Activated T-cell treated with anti-CD3 and anti-CD28 coated beads for 24 hours (primary cell): ENCODE results near the gene KLLN.
"Not testable (repeated sequence)": the region's sequence is repeated elsewhere in the genome, so short reads cannot be mapped to it uniquely, and the experiment has no call there.

Experiments used
- DNase-seq: peaks from one replicate; pipeline ENCODE4 v3.0.0-alpha.2; 2020; ENCODE audit warnings: low read depth

The KLLN gene

DNA sequence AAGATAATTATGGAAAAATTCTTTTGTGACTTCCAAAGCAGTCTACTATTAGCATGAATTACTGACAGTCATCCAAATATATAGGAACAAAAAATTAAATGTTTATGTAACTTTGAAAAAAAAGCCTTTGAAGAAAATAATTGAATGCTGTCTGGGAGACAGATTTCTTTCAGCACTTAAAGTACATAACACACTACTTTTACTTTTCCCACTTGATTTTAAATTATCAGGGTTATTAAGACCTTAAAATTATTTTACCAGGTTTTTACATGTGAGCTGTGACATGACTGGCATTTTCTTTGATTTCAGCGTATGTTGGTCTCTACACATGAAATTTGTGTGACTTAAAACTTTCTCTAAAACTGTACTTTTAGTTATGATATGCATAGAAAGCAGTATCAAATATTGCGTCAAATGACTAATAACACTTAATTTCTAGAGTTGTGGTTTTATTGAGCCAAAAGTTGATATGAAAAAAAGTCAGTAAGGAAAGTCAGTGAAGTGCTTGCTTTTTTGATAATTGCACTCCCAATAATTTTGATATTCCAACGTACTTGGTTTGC is 3.2 kb upstream of the KLLN start:
- DNase-seq, result no peak

DNA sequence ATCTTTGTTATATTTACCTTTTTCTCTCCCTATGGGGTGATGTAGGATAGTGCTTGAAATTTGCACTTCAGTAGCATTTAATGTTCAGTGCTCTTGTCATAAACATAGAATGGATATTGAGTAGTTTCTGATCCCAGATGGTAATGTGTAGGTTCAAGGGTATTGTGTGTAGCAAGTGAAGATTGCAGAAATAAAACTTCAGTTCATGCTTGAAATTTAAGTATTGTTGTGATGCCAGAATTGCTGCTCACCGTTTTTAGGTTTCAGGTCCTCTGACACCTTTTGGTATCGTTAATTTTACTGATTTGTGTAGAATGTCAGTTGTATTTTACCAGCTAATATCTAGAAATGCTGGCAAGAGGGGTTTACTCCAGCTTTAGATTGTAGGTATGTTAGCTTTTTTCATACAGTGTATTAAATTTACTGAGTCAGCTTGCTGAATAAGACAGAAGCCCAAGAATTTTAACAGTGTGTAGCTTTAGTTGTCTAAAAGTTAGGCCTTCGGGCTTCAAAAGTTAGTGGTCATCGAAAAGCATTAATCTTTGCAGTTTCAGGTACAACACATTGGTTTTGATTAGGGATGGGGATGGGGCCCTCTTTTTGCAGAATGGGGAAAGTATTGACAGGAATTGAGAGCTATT is 2.0 kb upstream of the KLLN start:
- DNase-seq, result no peak

DNA sequence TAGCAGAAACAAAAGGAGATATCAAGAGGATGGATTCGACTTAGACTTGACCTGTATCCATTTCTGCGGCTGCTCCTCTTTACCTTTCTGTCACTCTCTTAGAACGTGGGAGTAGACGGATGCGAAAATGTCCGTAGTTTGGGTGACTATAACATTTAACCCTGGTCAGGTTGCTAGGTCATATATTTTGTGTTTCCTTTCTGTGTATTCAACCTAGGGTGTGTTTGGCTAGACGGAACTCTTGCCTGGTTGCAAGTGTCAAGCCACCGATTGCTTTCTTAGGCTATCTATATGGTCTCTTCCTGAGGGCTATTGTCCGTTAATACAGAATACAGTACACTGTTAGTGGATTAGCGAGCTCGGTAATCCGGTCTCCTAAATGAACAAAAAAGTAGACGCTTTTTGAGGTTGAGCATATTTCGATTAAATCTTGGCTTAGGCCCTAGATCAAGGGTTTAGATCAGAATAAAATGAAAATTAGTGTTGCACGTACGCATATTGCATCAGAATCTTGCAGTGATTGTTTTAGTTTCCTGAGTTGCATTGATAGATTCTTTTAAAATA is 1.2 kb upstream of the KLLN start:
- DNase-seq, result no peak

DNA sequence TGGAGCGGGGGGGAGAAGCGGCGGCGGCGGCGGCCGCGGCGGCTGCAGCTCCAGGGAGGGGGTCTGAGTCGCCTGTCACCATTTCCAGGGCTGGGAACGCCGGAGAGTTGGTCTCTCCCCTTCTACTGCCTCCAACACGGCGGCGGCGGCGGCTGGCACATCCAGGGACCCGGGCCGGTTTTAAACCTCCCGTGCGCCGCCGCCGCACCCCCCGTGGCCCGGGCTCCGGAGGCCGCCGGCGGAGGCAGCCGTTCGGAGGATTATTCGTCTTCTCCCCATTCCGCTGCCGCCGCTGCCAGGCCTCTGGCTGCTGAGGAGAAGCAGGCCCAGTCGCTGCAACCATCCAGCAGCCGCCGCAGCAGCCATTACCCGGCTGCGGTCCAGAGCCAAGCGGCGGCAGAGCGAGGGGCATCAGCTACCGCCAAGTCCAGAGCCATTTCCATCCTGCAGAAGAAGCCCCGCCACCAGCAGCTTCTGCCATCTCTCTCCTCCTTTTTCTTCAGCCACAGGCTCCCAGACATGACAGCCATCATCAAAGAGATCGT is 690 bp upstream of the KLLN start:
- not testable (repeated sequence) for DNase-seq

DNA sequence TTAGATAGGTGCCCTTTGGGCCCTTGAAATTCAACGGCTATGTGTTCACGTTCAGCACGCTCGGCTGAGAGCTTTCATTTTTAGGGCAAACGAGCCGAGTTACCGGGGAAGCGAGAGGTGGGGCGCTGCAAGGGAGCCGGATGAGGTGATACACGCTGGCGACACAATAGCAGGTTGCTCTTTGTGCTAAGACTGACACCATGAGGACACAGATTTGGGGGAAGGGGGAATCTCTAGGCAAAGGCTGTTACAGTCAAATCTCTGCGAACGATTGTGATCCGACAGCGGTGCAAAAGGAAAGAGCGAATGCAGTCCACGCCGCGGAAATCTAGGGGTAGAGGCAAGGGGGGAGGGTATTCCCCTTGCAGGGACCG is 667 bp downstream of the KLLN start:
- no peak for DNase-seq

DNA sequence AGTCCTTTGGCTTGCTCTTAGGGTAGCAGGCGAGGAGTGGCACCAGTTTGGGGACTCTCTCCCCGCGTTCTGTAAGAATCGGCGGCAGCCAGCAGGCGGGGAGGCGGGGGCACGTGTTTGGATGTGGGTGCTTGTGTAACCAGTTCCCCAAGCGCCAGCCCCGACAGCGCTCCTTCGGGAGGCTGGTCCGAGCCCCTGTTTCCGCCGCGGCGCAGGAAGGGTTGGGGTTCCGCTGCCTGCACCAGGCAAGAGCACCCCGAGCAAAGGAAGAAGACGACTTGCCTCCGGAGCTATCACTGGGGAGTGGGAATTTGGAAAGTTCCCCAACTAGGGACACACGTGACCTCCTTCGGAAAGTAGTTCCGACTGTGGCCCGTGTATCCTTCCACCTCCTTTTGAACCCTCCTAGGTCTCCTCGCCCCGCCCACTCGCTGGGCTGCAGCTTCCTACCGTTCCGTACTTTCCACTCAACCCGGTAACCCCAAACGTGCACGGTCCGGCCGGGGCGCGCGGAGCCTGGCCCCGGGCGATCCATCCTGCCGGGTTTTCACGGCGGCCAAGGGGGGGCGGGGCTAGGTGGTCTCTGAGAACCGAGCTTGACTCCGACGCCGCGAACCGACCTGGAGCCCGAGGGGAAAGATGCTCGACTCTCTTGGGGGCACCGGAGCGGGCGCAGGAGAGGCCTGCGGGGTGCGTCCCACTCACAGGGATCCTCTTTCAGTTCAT is 1.2 kb downstream of the KLLN start:
- peak; percentile 91 for DNase-seq

DNA sequence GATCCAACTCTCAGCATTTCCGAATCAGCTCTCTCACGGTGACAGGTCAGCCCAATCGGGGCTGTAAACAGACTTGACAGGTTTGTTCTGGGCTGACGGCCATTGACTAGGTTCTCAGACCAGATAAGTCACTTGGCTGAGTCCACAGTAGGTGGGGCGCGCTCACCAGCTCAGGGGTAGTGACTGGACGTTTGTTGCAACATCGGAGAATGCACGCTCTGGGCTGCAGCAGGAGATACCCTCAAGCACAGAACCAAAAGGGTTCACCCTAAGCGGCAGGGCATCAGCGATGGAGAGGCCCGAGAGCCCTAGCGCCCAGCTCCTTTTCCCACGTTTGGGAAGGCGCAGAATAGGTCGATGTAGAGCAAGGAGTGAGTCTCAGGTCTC is 1.8 kb downstream of the KLLN start:
- no peak for DNase-seq

DNA sequence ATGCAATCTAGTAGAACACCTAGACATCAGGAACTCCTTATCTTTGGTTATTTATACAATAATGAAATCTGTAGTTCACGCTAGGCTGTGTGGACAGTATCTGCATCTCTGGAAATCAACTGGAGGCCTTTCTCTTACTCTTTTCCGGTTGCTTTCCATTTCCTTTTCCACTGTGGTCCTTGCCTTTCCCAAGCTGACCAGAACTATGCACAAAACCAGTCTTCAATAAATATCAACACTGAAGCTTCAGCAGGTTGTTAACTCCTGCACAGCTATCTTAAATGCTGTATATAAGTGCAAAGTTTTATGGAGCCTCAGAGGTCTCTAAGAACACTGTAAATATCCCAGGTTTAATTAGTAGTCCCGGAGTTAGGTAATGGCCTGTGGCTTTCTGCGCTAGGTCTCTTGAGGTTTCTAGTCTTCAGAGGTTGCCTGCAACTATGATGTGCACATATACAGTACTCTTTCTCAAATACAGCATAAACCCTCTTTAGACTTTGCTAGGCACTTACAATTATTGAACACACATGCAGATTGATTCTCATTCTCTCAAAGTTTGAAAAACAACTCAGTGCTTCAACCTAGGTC is 2.4 kb downstream of the KLLN start:
- no peak for DNase-seq

DNA sequence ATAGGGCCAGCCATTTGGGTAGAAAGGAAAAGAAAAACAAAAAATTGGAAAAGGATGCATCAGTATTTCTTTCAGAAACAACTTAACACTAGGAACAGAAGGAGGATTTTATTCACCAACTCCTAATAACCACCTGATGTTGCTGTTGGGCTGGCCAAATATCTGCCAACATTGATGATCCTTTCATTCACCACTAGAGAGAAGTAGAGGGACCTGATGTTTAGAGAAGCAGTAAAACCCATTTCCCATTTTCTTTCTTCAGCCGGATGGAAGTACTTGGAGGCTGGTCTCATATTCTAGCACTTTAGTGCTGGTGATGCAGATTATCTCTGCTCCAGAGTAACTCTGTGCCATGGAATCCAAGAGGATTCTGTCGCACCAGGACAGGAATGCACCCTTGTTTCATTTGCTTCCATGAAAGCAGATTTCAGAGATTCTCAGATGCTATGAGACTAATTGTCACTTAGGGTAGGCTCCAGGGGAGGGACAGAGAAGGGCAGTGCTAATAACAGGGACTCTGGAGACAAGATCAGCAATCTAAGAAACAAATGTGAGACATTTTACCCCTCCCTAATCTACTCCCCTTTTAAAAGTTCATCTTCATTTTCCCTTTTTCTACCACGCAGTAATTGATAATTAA is 3.1 kb downstream of the KLLN start:
- no peak for DNase-seq

DNA sequence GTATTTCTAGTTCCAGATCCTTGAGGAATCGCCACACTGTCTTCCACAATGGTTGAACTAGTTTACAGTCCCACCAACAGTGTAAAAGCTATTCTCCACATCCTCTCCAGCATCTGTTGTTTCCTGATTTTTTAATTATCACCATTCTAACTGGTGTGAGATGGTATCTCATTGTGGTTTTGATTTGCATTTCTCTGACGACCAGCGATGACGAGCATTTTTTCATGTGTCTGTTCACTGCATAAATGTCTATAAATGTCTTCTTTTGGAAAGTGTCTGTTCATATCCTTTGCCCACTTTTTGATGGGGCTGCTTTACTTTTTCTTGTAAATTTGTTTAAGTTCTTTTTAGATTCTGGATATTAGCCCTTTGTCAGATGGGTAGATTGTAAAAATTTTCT is 7.7 kb downstream of the KLLN start:
- not testable (repeated sequence) for DNase-seq

DNA sequence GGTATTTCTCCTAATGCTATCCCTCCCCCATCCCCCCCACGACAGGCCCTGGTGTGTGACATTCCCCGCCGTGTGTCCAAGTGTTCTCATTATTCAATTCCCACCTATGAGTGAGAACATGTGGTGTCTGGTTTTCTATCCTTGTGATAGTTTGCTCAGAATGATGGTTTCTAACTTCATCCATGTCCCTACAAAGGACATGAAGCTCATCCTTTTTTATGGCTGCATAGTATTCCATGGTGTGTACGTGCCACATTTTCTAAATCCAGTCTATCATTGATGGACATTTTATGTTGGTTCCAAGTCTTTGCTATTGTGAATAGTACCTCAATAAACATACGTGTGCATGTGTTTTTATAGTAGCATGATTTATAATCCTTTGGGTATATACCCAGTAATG is 8.1 kb downstream of the KLLN start:
- not testable (repeated sequence) for DNase-seq

DNA sequence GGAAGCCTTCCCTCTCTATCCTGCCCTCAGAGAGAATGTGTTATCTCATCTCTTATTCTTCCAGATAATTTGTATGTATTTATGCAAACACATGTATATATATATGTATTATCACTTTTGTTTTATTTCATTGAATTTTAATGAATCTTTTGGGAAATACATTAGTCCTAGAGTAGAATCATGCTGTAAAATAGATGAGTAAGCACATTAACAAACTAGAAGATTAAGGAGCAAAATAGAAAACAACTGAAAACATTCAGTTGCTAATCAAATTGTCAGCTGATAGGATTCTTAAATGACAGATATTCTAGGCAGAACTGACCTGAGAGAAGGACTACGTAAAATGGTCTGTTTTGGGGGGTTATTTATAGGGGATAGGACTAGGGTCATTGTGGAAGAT is 11.2 kb downstream of the KLLN start:
- DNase-seq, result no peak

DNA sequence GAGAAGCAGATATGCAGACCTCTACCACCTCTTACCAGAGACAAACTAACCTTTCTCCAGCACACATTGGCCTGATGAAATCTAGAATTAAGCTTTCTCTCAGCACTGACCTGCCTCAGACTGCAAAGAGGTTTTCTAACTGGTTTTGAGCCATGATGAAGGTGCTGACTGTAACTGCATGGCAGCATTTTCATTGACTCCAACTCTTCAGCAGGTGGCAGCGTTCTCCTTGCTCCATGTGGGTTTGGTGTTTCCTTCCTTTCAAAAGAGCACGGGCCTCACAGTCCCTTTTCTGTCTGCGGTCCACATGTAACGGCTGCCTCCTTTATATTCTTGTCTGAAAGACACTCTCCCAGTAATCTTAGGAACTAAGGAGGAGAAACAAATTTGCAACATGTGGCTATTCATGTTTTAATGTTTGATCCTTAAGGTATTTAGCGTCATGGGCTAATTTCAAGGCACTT is 12.6 kb downstream of the KLLN start:
- peak; percentile 29 for DNase-seq

DNA sequence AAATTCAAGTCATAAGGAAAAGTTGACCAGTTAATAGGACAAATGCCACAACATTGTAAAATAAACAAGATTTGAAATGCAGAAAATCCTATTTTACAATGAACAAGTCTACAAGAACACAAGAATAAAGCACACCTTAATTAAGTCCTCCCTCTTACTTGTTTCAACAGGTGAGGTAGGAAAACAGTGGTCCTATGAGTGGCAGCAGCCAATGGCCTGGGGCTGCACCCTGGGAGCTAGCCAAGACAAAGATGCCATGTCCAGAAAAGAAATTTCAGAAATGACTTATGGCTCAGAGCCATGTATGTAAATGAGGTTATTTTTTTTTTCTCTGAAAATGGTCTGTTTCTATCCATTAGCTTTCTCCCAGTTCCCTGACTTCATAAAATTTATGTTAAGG is 14.3 kb downstream of the KLLN start:
- DNase-seq, result no peak

DNA sequence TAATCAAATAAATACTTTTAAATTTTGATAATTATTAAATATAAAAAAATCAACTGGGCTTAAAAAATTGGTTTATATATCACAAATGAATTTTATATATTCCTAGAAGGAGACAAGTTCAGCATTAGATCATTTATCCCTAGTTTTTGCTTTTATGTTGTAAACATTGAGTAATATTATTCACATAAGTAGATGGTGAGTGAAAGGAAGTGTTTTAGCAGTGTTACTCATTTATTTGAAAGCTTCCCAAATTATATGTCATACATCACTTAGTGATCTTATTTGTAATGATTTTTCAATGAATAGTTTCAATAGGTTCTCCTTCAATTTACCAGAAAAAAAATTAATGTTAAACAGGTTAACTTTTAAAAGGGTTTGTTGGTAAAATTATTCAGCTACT is 15.8 kb downstream of the KLLN start:
- no peak for DNase-seq

DNA sequence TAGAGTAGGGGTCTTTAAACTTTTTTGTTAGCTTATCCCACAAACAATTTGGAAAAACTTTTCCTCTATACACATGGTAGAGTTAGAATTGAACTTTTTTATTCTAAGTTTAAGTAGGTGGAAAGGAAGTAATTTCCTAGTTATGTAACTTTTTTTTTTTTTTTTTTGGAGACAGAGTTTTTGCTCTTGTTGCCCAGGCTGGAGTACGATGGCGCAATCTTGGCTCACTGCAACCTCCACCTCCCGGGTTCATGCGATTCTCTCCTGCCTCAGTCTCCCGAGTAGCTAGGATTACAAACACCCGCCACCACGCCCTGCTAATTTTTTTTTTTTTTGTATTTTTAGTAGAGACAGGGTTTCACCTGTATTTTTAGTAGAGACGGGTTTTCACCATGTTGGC is 16.6 kb downstream of the KLLN start:
- not testable (repeated sequence) for DNase-seq

DNA sequence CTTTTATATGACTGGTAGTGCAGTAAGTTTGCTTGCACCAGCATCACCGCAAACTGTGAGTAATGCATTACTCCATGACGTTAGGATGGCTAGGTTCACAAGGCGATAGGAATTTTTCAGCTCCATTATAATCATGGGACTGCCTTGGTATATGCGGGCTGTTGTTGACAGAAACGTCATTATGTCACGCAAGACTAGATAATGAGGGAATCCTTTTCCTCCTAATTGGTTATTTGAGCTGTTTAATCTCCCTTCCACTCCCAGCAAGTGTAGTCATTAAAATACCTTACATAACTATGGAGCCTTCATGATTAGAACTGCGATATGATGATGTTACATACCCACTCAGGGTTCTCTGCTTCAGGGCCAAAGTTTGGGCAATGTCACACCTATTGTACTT is 17.3 kb downstream of the KLLN start:
- no peak for DNase-seq

DNA sequence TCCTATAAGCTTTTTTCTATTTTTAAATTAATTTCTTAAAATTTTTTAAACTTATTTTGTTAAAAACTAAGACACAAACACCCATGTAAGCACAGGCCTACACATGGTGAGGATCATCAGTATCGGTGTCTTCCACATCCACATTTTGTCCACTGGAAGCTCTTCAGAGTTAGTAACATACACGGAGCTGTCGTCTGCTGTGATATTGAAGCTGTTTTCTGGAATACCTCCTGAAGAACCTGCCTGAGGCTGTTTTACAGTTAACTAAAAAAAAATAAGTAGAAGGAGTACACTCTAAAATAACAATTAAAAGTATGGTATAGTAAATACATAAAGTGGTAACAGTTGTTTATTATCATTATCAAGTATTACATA is 17.7 kb downstream of the KLLN start:
- DNase-seq, result no peak

DNA sequence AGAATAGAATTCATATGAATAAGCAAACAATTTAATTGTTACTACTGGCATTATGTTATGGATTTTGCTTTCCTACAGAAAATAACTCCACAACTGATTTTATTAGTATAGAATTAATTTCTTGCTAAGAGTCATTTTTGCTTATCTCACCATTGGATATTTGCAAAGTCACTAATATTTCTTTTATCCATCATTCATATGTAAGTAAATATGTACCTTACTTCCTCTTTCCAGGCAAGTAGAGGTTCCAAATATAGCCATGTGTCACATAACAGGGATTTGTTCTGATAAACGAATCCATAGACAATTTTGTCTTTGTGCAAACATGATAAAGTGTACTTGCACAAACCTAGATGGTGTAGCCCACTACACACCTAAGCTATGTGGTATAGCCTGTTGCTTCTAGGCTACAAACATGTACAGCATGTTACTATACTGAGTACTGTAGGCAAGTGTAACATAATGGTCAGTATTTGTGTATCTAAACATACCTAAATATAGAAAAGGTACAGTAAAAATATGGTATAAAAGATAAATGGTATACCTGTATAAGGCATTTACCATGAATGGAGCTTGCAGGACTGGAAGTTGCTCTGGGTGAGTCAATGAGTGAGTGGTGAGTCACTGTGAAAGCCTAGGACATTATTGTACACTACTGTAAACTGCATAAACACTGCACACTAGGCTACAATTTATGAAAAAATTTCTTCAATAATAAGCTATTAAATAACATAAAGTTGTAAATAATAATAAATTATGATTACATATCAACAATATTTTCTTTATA is 18.3 kb downstream of the KLLN start:
- DNase-seq, result no peak

DNA sequence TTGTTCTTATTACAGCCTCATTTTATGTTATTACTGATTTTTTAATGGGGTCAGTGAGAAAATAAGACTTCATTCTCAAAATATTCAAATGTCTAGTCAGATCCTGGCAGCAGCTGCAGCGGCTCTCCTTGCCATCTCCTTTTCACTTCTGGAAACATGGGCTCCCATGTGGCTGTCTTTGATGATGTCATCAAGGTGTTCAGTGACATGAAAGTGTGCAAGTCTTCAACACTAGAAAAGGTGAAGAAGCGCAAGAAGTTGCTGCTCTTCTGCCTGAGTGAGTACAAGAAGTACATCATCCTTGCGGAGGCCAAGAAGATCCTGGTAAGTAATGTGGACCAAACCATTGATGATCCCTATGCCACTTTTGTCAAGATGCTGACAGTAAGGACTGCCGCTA is 19.6 kb downstream of the KLLN start:
- DNase-seq, result no peak

DNA sequence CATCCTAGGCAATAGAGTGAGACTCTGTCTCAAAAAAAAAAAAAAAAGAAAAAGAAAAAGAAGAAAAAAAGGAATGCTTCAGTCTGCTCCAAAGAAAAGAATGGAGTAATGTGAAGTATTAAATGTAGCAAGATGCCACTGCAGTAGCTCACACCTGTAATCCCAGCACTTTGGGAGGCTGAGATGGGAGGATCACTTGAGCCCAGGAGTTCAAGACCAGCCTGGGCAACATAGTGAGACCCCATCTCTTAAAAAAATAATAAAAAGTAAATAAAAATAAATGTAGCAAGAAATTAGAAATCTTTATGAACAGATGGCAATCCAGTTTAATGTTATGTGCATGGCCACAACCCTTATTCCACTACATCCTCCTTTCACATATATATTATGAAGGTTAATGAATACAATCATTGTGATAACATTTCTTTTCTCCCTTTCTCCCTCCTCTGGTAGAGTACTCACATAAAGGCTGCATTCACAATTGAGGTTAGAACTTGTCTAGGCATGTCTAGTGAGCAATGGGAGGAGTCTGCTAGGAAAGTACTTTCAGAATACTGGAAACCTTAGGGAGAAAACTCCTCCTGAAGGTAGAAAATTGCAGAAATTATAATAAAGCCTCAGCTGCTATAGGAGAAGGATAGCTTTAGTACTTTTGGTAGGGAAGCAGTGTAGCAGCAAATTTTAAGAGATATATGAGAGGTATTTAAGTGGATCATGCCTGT is 20.4 kb downstream of the KLLN start:
- no peak for DNase-seq
